HepG2 (cell line): Measurements from ENCODE around the gene GFY. TPM values are rescaled to one million over a fixed set of nuclear protein-coding genes. Genes with fewer than 3 reads are reported as not detected.

ENCODE experiments used
- ARNTL ChIP-seq: sonication (generic); formaldehyde crosslinking; IDR thresholded peaks from 2 replicates; pipeline ENCODE4 v1.4.0; 2020; ENCODE audit warnings: mild to moderate bottlenecking, missing genetic modification reagents
- CEBPG ChIP-seq: IDR thresholded peaks from 2 replicates; pipeline ENCODE4 v1.6.1; 2016
- DBP ChIP-seq: sonication (generic); formaldehyde crosslinking; IDR thresholded peaks from 2 replicates; pipeline ENCODE4 v1.4.0; 2020; ENCODE audit warnings: missing genetic modification reagents; ENCODE audit errors: not compliant biosample characterization
- DNMT3B ChIP-seq: conservative IDR thresholded peaks from 2 replicates; pipeline ENCODE4 v1.6.1; 2016; ENCODE audit warnings: missing biosample characterization, control low read depth
- ISX ChIP-seq: sonication (generic); formaldehyde crosslinking; conservative IDR thresholded peaks from 2 replicates; pipeline ENCODE4 v1.5.0; 2020; ENCODE audit warnings: missing genetic modification reagents
- KDM5B ChIP-seq: sonication (generic); formaldehyde crosslinking; IDR thresholded peaks from 2 replicates; pipeline ENCODE4 v1.4.0; 2020; ENCODE audit warnings: missing genetic modification reagents, mild to moderate bottlenecking, borderline replicate concordance
- PHF8 ChIP-seq: sonication (generic); formaldehyde crosslinking; IDR thresholded peaks from 2 replicates; pipeline ENCODE4 v1.5.0; 2020; ENCODE audit warnings: missing genetic modification reagents
- POGZ ChIP-seq: sonication (generic); formaldehyde crosslinking; IDR thresholded peaks from 2 replicates; pipeline ENCODE4 v1.4.0; 2020; ENCODE audit warnings: mild to moderate bottlenecking, missing genetic modification reagents
- RERE ChIP-seq: IDR thresholded peaks from 2 replicates; pipeline ENCODE4 v1.6.1; 2016; ENCODE audit warnings: low read depth, missing genetic modification reagents, missing compliant biosample characterization
- SP2 ChIP-seq: sonication (generic); formaldehyde crosslinking; IDR thresholded peaks from 2 replicates; pipeline ENCODE4 v1.5.1; 2020; ENCODE audit warnings: mild to moderate bottlenecking, missing genetic modification reagents
- SSRP1 ChIP-seq: IDR thresholded peaks from 2 replicates; pipeline ENCODE4 v1.6.1; 2016; ENCODE audit warnings: control low read depth
- ZFP1 ChIP-seq: IDR thresholded peaks from 2 replicates; pipeline ENCODE4 v1.6.1; 2016
- ZKSCAN8 ChIP-seq: IDR thresholded peaks from 2 replicates; pipeline ENCODE4 v1.6.1; 2016; ENCODE audit warnings: borderline replicate concordance, missing genetic modification reagents, missing compliant biosample characterization
- ZNF83 ChIP-seq: sonication (generic); formaldehyde crosslinking; IDR thresholded peaks from 2 replicates; pipeline ENCODE4 v1.4.0; 2020; ENCODE audit warnings: missing genetic modification reagents, mild to moderate bottlenecking, borderline replicate concordance
- polyA plus RNA-seq, 8 experiments: library from polyadenylated mRNA; depleted of rRNA in 3 of 8; stranded (reverse) in 7 of 8; unstranded in 1 of 8; fragments of >200 nt; fragmentation: Illumina TruSeq in 4 of 8; extraction: Trizol in 4 of 8; gene quantifications; 2 replicates each; pipeline versions ENCODE4 v1.2.1 to v1.2.3, GENCODE V29; 2011 to 2016; ENCODE audit warnings: low read depth in 4 of 8, missing spikeins in 1 of 8, mixed read lengths in 1 of 8; ENCODE audit not compliant: insufficient read depth in 1 of 8
- total RNA-seq, 5 experiments: library from RNA; depleted of rRNA; stranded (reverse); fragments of >200 nt; fragmentation: Illumina TruSeq; extraction: Trizol; gene quantifications; 2 replicates each; pipeline ENCODE4 v1.2.3, GENCODE V29; 2016; ENCODE audit warnings: low read depth in 1 of 5
- TF ChIP-seq, protein P1 (sequence below): sonication (generic); formaldehyde crosslinking; IDR thresholded peaks from 2 replicates; pipeline ENCODE4 v1.4.0; 2020; ENCODE audit warnings: mild to moderate bottlenecking, missing genetic modification reagents
- TF ChIP-seq, protein P2 (sequence below): IDR thresholded peaks from 2 replicates; pipeline ENCODE4 v1.6.1; 2012; ENCODE audit warnings: inconsistent platforms
- TF ChIP-seq, protein P3 (sequence below): sonication (generic); formaldehyde crosslinking; IDR thresholded peaks from 2 replicates; pipeline ENCODE4 v1.5.1; 2020; ENCODE audit warnings: mild to moderate bottlenecking, moderate library complexity, missing genetic modification reagents

GFY gene
- total and polyA plus RNA-seq, 2 of the 13 experiments (the other 11 are each of a cell fraction or from before 2014, with no cell fraction given), result not detected

GRCh38 chr19:49473868-49474541, 48.8 kb downstream of the GFY start, which contains the start of gene FLT3LG (continued):
- TF ChIP-seq, protein P1, sequence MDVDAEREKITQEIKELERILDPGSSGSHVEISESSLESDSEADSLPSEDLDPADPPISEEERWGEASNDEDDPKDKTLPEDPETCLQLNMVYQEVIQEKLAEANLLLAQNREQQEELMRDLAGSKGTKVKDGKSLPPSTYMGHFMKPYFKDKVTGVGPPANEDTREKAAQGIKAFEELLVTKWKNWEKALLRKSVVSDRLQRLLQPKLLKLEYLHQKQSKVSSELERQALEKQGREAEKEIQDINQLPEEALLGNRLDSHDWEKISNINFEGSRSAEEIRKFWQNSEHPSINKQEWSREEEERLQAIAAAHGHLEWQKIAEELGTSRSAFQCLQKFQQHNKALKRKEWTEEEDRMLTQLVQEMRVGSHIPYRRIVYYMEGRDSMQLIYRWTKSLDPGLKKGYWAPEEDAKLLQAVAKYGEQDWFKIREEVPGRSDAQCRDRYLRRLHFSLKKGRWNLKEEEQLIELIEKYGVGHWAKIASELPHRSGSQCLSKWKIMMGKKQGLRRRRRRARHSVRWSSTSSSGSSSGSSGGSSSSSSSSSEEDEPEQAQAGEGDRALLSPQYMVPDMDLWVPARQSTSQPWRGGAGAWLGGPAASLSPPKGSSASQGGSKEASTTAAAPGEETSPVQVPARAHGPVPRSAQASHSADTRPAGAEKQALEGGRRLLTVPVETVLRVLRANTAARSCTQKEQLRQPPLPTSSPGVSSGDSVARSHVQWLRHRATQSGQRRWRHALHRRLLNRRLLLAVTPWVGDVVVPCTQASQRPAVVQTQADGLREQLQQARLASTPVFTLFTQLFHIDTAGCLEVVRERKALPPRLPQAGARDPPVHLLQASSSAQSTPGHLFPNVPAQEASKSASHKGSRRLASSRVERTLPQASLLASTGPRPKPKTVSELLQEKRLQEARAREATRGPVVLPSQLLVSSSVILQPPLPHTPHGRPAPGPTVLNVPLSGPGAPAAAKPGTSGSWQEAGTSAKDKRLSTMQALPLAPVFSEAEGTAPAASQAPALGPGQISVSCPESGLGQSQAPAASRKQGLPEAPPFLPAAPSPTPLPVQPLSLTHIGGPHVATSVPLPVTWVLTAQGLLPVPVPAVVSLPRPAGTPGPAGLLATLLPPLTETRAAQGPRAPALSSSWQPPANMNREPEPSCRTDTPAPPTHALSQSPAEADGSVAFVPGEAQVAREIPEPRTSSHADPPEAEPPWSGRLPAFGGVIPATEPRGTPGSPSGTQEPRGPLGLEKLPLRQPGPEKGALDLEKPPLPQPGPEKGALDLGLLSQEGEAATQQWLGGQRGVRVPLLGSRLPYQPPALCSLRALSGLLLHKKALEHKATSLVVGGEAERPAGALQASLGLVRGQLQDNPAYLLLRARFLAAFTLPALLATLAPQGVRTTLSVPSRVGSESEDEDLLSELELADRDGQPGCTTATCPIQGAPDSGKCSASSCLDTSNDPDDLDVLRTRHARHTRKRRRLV (CRISPR knock-in tag), result no peak
- 0 out of 2 replicates have a peak, but pooled peaks have one; percentile 14 for TF ChIP-seq SP2 (CRISPR knock-in tag)
- no peak for TF ChIP-seq CEBPG (CRISPR knock-in tag)
- TF ChIP-seq ZKSCAN8 (CRISPR knock-in tag), result no peak
- TF ChIP-seq SSRP1, result no peak
- TF ChIP-seq, protein P2, sequence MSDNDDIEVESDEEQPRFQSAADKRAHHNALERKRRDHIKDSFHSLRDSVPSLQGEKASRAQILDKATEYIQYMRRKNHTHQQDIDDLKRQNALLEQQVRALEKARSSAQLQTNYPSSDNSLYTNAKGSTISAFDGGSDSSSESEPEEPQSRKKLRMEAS, result peak; percentile 49; the same call in 1 of the 2 replicates
- no peak for TF ChIP-seq KDM5B (CRISPR knock-in tag)
- TF ChIP-seq ARNTL (CRISPR knock-in tag), result peak; percentile 41; the same call in 1 of the 2 replicates
- no peak for TF ChIP-seq ISX (CRISPR knock-in tag)
- no peak for TF ChIP-seq DBP
- TF ChIP-seq ZNF83 (CRISPR knock-in tag), result 0 out of 2 replicates have a peak, but pooled peaks have one; percentile 34
- TF ChIP-seq, protein P3, sequence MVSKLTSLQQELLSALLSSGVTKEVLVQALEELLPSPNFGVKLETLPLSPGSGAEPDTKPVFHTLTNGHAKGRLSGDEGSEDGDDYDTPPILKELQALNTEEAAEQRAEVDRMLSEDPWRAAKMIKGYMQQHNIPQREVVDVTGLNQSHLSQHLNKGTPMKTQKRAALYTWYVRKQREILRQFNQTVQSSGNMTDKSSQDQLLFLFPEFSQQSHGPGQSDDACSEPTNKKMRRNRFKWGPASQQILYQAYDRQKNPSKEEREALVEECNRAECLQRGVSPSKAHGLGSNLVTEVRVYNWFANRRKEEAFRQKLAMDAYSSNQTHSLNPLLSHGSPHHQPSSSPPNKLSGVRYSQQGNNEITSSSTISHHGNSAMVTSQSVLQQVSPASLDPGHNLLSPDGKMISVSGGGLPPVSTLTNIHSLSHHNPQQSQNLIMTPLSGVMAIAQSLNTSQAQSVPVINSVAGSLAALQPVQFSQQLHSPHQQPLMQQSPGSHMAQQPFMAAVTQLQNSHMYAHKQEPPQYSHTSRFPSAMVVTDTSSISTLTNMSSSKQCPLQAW (CRISPR knock-in tag), result peak; percentile 75
- TF ChIP-seq PHF8 (CRISPR knock-in tag), result peak; percentile 56; the same call in 1 of the 2 replicates
- TF ChIP-seq DNMT3B (CRISPR knock-in tag), result no peak
- TF ChIP-seq ZFP1 (CRISPR knock-in tag), result no peak
- no peak for TF ChIP-seq RERE (CRISPR knock-in tag)
- no peak for TF ChIP-seq POGZ (CRISPR knock-in tag)
